GM10248 (cell line): Measurements from ENCODE around the gene ABCA6.

Experiments used
- CTCF ChIA-PET: fragments of 300-600 bp; sonication (Branson Sonifier 250); formaldehyde crosslinking; extraction: SDS; loops from one replicate; lab custom pipeline; 2021; ENCODE audit warnings: antibody characterized with exemption; lab: Yijun Ruan, JAX
- POLR2A ChIA-PET: fragments of 350-650 bp; sonication (Branson Sonifier 250); formaldehyde crosslinking; extraction: SDS; loops from one replicate; lab custom pipeline; 2020; ENCODE audit warnings: antibody characterized with exemption; lab: Yijun Ruan, JAX
- DNase-seq: peaks from one replicate; pipeline ENCODE4 v3.0.0; 2012; ENCODE audit errors: extremely low spot score
- TF ChIP-seq, protein P1 (sequence below): IDR thresholded peaks from 2 replicates; pipeline ENCODE4 v1.5.1; 2012; ENCODE audit warnings: mild to moderate bottlenecking, low read depth; ENCODE audit errors: extremely low read depth, missing control alignments, control extremely low read depth

ABCA6 gene

DNA sequence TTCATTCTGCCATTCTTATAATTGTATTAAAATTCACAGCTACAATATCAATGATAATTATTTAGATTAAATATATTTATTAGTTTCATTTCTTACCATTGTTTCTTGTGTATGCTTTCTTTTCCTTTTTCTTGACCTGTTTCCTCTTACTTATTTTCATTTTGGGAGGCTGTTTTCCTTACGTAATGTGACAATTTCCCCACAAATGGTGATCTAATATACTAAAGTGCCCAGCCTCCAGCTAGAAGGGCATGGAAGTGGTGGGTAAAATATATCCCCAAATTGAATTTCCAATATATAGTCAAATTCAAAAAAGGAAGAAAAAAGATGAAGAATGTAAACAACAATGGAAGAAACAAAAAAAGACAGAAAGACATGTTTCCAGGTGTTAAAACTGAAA, 1.5 kb upstream of the ABCA6 start:
- POLR2A ChIA-PET: no interaction called here
- DNase-seq: no peak
- TF ChIP-seq, protein P1, sequence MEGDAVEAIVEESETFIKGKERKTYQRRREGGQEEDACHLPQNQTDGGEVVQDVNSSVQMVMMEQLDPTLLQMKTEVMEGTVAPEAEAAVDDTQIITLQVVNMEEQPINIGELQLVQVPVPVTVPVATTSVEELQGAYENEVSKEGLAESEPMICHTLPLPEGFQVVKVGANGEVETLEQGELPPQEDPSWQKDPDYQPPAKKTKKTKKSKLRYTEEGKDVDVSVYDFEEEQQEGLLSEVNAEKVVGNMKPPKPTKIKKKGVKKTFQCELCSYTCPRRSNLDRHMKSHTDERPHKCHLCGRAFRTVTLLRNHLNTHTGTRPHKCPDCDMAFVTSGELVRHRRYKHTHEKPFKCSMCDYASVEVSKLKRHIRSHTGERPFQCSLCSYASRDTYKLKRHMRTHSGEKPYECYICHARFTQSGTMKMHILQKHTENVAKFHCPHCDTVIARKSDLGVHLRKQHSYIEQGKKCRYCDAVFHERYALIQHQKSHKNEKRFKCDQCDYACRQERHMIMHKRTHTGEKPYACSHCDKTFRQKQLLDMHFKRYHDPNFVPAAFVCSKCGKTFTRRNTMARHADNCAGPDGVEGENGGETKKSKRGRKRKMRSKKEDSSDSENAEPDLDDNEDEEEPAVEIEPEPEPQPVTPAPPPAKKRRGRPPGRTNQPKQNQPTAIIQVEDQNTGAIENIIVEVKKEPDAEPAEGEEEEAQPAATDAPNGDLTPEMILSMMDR: no peak
- CTCF ChIA-PET: interaction anchor here (1.2 to 2.0 kb wide), 2 partner anchors 11 to 16 kb away, joined by 4 to 5 read pairs; no protein-coding TSS in a partner anchor

DNA sequence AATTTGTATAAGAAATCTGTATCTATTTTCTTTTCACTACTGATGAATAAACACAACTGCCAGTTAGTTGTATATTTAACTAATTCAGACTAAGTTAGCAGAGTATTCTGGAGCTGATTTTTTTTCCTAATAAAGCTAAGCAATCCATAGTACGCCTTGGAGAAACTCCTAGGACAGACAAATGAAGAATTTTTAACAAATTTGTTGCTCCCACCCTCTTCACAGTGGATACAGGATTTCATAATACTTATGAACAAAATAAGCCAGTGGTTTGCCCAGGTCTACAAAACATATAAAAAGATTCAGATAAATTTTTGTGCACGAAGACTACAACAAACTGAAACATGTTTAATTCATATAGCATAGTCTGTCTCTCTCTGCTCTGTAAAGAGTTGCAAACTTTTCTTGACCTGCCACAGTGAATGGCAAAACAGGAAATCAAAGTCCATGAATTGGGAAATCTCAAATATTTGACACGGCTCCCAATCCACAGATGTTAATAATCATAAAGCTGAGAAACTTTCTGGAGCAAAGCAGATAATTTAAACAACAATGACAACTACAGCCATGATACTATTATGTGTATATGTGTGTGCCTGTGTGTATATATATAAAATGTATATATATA, 594 bp upstream of the ABCA6 start:
- TF ChIP-seq, protein P1: no peak
- ChIA-PET CTCF (interaction anchor here (1.2 to 2.0 kb wide), 5 partner anchors 9 to 17 kb away, joined by 4 to 5 read pairs (median 4); no protein-coding TSS in a partner anchor), POLR2A (no interaction called here)
- no peak for DNase-seq

DNA sequence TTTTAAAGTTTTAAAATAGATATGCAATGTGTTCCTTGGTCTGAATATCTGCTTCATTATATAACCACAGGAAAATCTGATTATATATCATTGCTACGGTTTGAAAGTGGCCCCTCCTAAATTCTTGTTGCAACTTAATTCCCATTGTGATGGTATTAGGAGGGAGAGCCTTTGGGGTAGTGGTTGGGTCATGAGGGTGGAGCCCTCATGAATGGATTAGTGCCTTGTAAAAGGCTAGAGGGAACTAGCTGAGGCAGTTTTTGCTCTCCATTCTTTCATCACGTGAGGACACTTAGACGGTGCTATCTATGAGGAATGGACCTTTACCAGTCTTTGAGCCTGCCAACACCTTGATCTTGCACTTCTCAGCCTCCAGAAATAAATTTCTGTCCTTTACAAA, 7.6 kb downstream of the ABCA6 start:
- CTCF ChIA-PET: no interaction called here
- POLR2A ChIA-PET: no interaction called here
- DNase-seq: no peak
- TF ChIP-seq, protein P1: no peak

DNA sequence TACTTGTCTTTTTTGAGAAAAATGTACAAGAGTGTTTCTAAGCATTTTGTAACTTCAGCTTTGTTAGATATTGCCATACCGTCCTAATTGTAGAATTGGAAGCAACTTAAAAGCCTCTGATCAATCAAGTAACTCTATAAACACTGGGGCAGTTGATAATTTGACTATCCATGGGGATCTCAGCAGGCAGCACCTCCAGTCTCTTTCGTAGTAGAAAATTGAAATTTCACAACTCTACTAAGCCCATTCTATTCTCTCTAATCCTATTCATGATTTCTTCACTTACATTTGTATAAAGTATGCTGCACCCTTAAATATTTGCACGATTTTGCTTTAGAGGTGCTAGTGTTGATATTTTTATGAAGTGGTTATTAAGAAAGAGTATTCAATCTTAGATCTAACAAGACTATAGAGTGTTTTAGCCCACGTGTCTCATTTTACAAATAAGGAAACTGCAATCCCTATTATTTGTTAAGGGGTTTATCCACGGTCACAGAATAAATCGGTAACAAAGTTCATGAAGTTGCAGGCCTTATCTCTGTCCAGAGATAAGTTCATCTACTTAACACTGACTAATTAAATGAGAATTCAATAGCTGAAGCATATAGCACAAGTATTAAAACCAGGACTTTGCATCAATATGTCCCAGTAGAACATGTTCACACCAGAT, 10.9 kb downstream of the ABCA6 start:
- ChIA-PET POLR2A (no interaction called here), CTCF (no interaction called here)
- DNase-seq: no peak
- TF ChIP-seq, protein P1: no peak

DNA sequence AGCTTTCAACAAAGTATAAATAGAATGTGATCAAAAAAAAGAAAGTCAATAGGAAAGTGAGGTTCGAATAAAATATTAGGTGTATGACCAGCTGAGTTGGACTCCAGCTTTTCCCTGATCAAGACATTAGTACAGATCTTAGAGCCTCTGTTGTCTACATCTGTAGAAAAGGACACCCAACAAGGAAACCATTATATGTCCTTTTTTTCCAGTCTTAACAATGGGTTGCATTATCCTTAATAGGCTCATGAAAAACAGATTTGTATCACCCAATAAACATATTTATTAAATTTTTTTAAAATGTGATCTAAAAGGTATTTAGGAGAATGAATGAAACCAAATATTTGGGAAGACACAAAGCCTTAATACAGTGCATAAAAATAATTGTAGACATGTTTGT, 18.1 kb downstream of the ABCA6 start:
- DNase-seq: no peak
- POLR2A ChIA-PET: no interaction called here
- CTCF ChIA-PET: interaction anchor here (1.8 kb wide), 1 partner anchor 13 kb away, joined by 4 read pairs; no protein-coding TSS in a partner anchor
- TF ChIP-seq, protein P1: no peak

DNA sequence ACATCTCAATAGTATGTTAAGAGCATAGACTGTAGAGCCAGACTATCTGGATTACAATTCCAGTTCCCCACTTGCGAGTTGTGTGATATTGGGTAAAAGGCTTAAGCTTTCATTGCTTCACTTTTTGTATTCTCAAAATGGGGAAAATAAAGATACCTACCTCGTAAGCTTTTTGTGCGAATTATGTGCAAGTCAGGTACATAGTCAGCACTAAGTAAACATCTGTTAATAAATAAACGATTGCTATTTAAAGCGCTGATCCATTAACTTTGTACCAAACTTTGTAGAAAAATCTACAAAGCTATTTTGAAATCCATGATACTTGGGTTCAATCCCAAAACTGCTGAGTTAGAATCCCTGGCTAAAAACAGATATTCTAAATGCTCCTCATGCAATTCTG, 19.6 kb downstream of the ABCA6 start:
- TF ChIP-seq, protein P1: no peak
- DNase-seq: no peak
- ChIA-PET CTCF (interaction anchor here (0.9 kb wide), 1 partner anchor 620 kb away, joined by 3 read pairs; no protein-coding TSS in a partner anchor), POLR2A (no interaction called here)
